CD4-positive, alpha-beta T cell treated with Interleukin-15 for 4 hours (primary cell): ENCODE data around the gene SS18L1.

ENCODE experiments used
- DNase-seq: peaks from one replicate; pipeline ENCODE4 v3.0.0-alpha.2; 2020; ENCODE audit warnings: low spot score

Gene SS18L1

GRCh38 chr20:62195736-62196135 lies 52.2 kb downstream of the SS18L1 start:
- no peak for DNase-seq

GRCh38 chr20:62196286-62196685 lies 52.7 kb downstream of the SS18L1 start:
- no peak for DNase-seq

GRCh38 chr20:62197311-62197710 lies 53.7 kb downstream of the SS18L1 start:
- no peak for DNase-seq

- DNase-seq: no peak
Measured at GRCh38 chr20:62197801-62198200, 54.2 kb downstream of the SS18L1 start.

- DNase-seq: no peak
Measured at GRCh38 chr20:62198496-62198895, 54.9 kb downstream of the SS18L1 start.

GRCh38 chr20:62198931-62199330 lies 55.4 kb downstream of the SS18L1 start:
- DNase-seq: no peak

- DNase-seq: no peak
Measured at GRCh38 chr20:62200491-62201172, 57.1 kb downstream of the SS18L1 start.

- no peak for DNase-seq
Measured at GRCh38 chr20:62201173-62202082, 57.9 kb downstream of the SS18L1 start.

- DNase-seq: no peak
Measured at GRCh38 chr20:62202083-62202395, 58.5 kb downstream of the SS18L1 start.

- no peak for DNase-seq
Measured at GRCh38 chr20:62202676-62203377, 59.3 kb downstream of the SS18L1 start.

GRCh38 chr20:62203378-62204030 lies 59.9 kb downstream of the SS18L1 start:
- no peak for DNase-seq

GRCh38 chr20:62205618-62206387 lies 62.2 kb downstream of the SS18L1 start:
- no peak for DNase-seq

- DNase-seq: no peak
Measured at GRCh38 chr20:62206388-62206775, 62.8 kb downstream of the SS18L1 start.

GRCh38 chr20:62208061-62208794 lies 64.7 kb downstream of the SS18L1 start:
- no peak for DNase-seq

GRCh38 chr20:62208795-62209755 lies 65.5 kb downstream of the SS18L1 start:
- DNase-seq: no peak

- no peak for DNase-seq
Measured at GRCh38 chr20:62209850-62210495, 66.4 kb downstream of the SS18L1 start.

GRCh38 chr20:62210496-62210855 lies 66.9 kb downstream of the SS18L1 start:
- no peak for DNase-seq

- no peak for DNase-seq
Measured at GRCh38 chr20:62211216-62211615, 67.6 kb downstream of the SS18L1 start.

- no peak for DNase-seq
Measured at GRCh38 chr20:62211769-62212288, 68.3 kb downstream of the SS18L1 start.
